ENCODE data around the gene JAG2.

The JAG2 gene

GRCh38 chr14:105168496-105168978, at the start of gene JAG2:
Gene JAG2, minus strand, starts transcription at chr14:105168776. Its CDS starts 356 bp downstream, at chr14:105168420.
- no peak within 1 kb of the TSS for H3K27ac ChIP-seq (ENCODE audit: low read depth, low read length)
- no peaks in the 10 kb centered on the region for H3K9me3 ChIP-seq (ENCODE audit: control insufficient read depth in 1 of 2, low read length in 2 of 2)
- H3K4me1 ChIP-seq (ENCODE audit: control insufficient read depth in 1 of 2, insufficient read depth in 2 of 2, low read length in 2 of 2): peaks cover 0 to 12% of the 10 kb centered on the region in 2 donors
- no peaks in the 10 kb centered on the region for H3K36me3 ChIP-seq (ENCODE audit: control insufficient read depth in 1 of 2, insufficient read depth in 2 of 2, low read length in 2 of 2)
- H3K4me3 ChIP-seq (ENCODE audit: low read depth in 1 of 2, low read length in 2 of 2): peak within 1 kb of the TSS in 1 of 2 donors; percentile 61
- H3K9ac ChIP-seq (ENCODE audit: low read depth in 1 of 2, low read length in 2 of 2): no peak within 1 kb of the TSS
- H3K27me3 ChIP-seq (ENCODE audit: control insufficient read depth in 1 of 2, insufficient read depth in 2 of 2, low read length in 2 of 2): peaks cover 4 to 34% of the 10 kb centered on the region in 2 donors

DNA sequence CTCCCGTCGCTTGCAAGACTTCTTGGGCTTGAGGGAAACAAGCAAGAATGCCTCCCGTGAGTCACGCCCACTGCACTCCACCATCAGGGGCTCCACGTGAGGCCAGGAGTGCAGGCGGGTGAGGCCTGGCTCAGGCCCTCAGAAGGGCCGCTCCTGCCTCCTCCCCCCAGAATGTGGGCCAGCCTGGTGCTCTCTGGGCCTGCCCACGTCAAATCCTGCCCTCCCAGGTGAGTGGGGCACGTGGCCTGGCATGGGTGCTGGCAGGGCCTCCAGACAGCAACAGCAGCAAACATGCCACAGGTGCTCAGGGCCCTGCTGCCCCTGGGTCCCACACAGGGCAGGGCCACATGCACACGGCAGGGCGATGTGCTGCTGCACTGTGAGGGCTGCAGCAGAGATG, 49.2 kb upstream of the JAG2 start:
- H3K36me3 ChIP-seq (ENCODE audit: control insufficient read depth in 1 of 2, insufficient read depth in 2 of 2, low read length in 2 of 2): peaks cover 3 to 71% of the 10 kb centered on the region in 2 donors
- no peaks in the 10 kb centered on the region for H3K27me3 ChIP-seq (ENCODE audit: control insufficient read depth in 1 of 2, insufficient read depth in 2 of 2, low read length in 2 of 2)
- no peaks in the 10 kb centered on the region for H3K4me1 ChIP-seq (ENCODE audit: control insufficient read depth in 1 of 2, insufficient read depth in 2 of 2, low read length in 2 of 2)
- no peak overlapping the region for H3K4me3 ChIP-seq (ENCODE audit: low read depth in 1 of 2, low read length in 2 of 2)
- no peak overlapping the region for H3K9ac ChIP-seq (ENCODE audit: low read depth in 1 of 2, low read length in 2 of 2)
- no peaks in the 10 kb centered on the region for H3K9me3 ChIP-seq (ENCODE audit: control insufficient read depth in 1 of 2, low read length in 2 of 2)
- H3K27ac ChIP-seq (ENCODE audit: low read depth, low read length): no peak overlapping the region

GRCh38 chr14:105216490-105217247, 48.1 kb upstream of the JAG2 start:
- no peaks in the 10 kb centered on the region for H3K4me1 ChIP-seq (ENCODE audit: control insufficient read depth in 1 of 2, insufficient read depth in 2 of 2, low read length in 2 of 2)
- H3K4me3 ChIP-seq (ENCODE audit: low read depth in 1 of 2, low read length in 2 of 2): no peak overlapping the region
- no peak overlapping the region for H3K27ac ChIP-seq (ENCODE audit: low read depth, low read length)
- H3K9me3 ChIP-seq (ENCODE audit: control insufficient read depth in 1 of 2, low read length in 2 of 2): no peaks in the 10 kb centered on the region
- H3K27me3 ChIP-seq (ENCODE audit: control insufficient read depth in 1 of 2, insufficient read depth in 2 of 2, low read length in 2 of 2): no peaks in the 10 kb centered on the region
- peaks cover 3 to 68% of the 10 kb centered on the region in 2 donors for H3K36me3 ChIP-seq (ENCODE audit: control insufficient read depth in 1 of 2, insufficient read depth in 2 of 2, low read length in 2 of 2)
- no peak overlapping the region for H3K9ac ChIP-seq (ENCODE audit: low read depth in 1 of 2, low read length in 2 of 2)

DNA sequence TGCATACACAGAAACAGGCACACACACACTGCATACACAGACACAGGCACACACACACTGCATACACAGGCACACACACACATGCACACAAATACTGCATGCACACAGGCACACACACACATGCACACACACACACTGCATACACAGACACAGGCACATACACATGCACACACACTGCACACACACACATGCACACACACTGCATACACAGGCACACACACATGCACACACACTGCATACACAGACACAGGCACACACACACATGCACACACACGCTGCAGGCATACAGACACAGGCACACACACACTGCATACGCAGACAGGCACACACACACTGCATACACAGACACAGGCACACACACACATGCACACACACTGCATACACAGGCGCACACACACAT, 47.0 kb upstream of the JAG2 start:
- no peaks in the 10 kb centered on the region for H3K27me3 ChIP-seq (ENCODE audit: control insufficient read depth in 1 of 2, insufficient read depth in 2 of 2, low read length in 2 of 2)
- no peak overlapping the region for H3K27ac ChIP-seq (ENCODE audit: low read depth, low read length)
- H3K4me3 ChIP-seq (ENCODE audit: low read depth in 1 of 2, low read length in 2 of 2): no peak overlapping the region
- no peak overlapping the region for H3K9ac ChIP-seq (ENCODE audit: low read depth in 1 of 2, low read length in 2 of 2)
- H3K4me1 ChIP-seq (ENCODE audit: control insufficient read depth in 1 of 2, insufficient read depth in 2 of 2, low read length in 2 of 2): no peaks in the 10 kb centered on the region
- H3K9me3 ChIP-seq (ENCODE audit: control insufficient read depth in 1 of 2, low read length in 2 of 2): no peaks in the 10 kb centered on the region
- H3K36me3 ChIP-seq (ENCODE audit: control insufficient read depth in 1 of 2, insufficient read depth in 2 of 2, low read length in 2 of 2): peaks cover 3 to 57% of the 10 kb centered on the region in 2 donors

DNA sequence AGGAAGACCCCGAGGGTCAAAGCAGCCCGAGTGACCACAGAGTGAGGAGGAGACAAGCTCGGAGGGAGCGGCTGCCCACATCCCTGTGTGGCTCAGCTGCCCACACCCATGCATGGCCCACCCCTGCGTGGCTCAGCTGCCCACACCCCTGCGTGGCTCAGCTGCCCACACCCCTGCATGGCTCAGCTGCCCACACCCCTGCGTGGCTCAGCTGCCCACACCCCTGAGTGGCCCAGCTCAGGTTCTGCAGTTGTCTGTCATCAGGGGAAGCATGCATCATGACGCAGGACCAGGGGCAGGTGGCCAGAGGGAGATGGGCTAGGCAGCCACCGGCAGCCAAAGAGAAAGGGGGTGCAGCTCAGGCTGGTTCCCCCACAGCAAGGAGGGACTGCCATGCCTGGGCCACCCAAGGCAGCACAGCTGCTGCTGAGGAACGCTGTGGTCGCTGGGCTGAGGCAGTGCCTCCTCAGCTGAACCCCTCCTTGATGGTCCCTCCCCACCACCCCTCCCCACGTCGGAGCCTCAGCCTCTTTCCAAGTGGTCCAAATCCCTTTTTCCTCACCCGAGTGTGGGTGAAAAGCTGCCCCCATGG, 45.8 kb upstream of the JAG2 start:
- Histone ChIP-seq H3K4me3 (ENCODE audit: low read depth in 1 of 2, low read length in 2 of 2) (no peak overlapping the region), H3K4me1 (ENCODE audit: control insufficient read depth in 1 of 2, insufficient read depth in 2 of 2, low read length in 2 of 2) (no peaks in the 10 kb centered on the region), H3K36me3 (ENCODE audit: control insufficient read depth in 1 of 2, insufficient read depth in 2 of 2, low read length in 2 of 2) (peaks cover 3 to 51% of the 10 kb centered on the region in 2 donors), H3K9ac (ENCODE audit: low read depth in 1 of 2, low read length in 2 of 2) (no peak overlapping the region), H3K27ac (ENCODE audit: low read depth, low read length) (no peak overlapping the region), H3K9me3 (ENCODE audit: control insufficient read depth in 1 of 2, low read length in 2 of 2) (no peaks in the 10 kb centered on the region), H3K27me3 (ENCODE audit: control insufficient read depth in 1 of 2, insufficient read depth in 2 of 2, low read length in 2 of 2) (no peaks in the 10 kb centered on the region)

DNA sequence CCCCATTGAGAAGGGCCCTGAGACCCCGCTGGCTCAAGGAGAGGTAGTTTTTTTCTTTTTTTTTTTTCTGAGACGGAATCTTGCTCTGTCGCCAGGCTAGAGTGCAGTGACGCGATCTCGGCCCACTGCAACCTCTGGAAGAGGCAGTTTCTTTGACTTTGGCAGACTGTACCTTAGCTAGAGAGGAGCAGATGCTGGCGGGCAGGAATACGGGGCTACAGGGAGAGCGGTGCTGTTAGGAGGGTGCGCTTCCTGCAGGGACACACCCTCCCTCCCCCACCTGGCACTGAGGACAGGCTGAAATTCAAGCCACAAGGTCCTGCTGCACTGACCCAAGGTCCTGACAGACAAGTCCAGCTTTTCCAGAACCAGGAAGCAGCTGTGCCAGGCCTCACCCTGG, 44.8 kb upstream of the JAG2 start:
- Histone ChIP-seq H3K4me1 (ENCODE audit: control insufficient read depth in 1 of 2, insufficient read depth in 2 of 2, low read length in 2 of 2) (no peaks in the 10 kb centered on the region), H3K36me3 (ENCODE audit: control insufficient read depth in 1 of 2, insufficient read depth in 2 of 2, low read length in 2 of 2) (peaks cover 3 to 41% of the 10 kb centered on the region in 2 donors), H3K4me3 (ENCODE audit: low read depth in 1 of 2, low read length in 2 of 2) (no peak overlapping the region), H3K27ac (ENCODE audit: low read depth, low read length) (no peak overlapping the region), H3K9ac (ENCODE audit: low read depth in 1 of 2, low read length in 2 of 2) (no peak overlapping the region), H3K27me3 (ENCODE audit: control insufficient read depth in 1 of 2, insufficient read depth in 2 of 2, low read length in 2 of 2) (no peaks in the 10 kb centered on the region), H3K9me3 (ENCODE audit: control insufficient read depth in 1 of 2, low read length in 2 of 2) (no peaks in the 10 kb centered on the region)

GRCh38 chr14:105212541-105213300, 44.1 kb upstream of the JAG2 start:
- Histone ChIP-seq H3K27ac (ENCODE audit: low read depth, low read length) (no peak overlapping the region), H3K9me3 (ENCODE audit: control insufficient read depth in 1 of 2, low read length in 2 of 2) (no peaks in the 10 kb centered on the region), H3K36me3 (ENCODE audit: control insufficient read depth in 1 of 2, insufficient read depth in 2 of 2, low read length in 2 of 2) (peaks cover 0 to 35% of the 10 kb centered on the region in 2 donors), H3K27me3 (ENCODE audit: control insufficient read depth in 1 of 2, insufficient read depth in 2 of 2, low read length in 2 of 2) (no peaks in the 10 kb centered on the region), H3K4me3 (ENCODE audit: low read depth in 1 of 2, low read length in 2 of 2) (no peak overlapping the region), H3K4me1 (ENCODE audit: control insufficient read depth in 1 of 2, insufficient read depth in 2 of 2, low read length in 2 of 2) (no peaks in the 10 kb centered on the region), H3K9ac (ENCODE audit: low read depth in 1 of 2, low read length in 2 of 2) (no peak overlapping the region)

DNA sequence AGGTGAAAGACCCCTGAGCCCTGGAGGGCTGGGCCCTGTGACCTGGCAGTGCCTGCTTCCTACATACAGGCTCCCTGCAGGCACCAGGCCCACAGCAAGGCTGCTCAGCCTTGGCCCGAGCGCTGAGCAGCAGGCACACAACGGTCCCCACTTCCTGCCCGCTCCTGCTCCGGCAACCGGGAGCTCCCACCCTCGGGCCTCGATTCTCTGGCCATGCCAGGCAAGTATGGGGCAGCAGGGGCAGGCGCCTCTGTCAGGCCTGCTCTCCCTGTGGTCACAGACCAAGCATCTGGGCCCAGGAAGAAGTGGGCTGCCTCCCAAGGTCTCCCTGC, 43.1 kb upstream of the JAG2 start:
- no peaks in the 10 kb centered on the region for H3K27me3 ChIP-seq (ENCODE audit: control insufficient read depth in 1 of 2, insufficient read depth in 2 of 2, low read length in 2 of 2)
- H3K9me3 ChIP-seq (ENCODE audit: control insufficient read depth in 1 of 2, low read length in 2 of 2): no peaks in the 10 kb centered on the region
- no peak overlapping the region for H3K4me3 ChIP-seq (ENCODE audit: low read depth in 1 of 2, low read length in 2 of 2)
- peaks cover 0 to 25% of the 10 kb centered on the region in 2 donors for H3K36me3 ChIP-seq (ENCODE audit: control insufficient read depth in 1 of 2, insufficient read depth in 2 of 2, low read length in 2 of 2)
- H3K27ac ChIP-seq (ENCODE audit: low read depth, low read length): no peak overlapping the region
- H3K9ac ChIP-seq (ENCODE audit: low read depth in 1 of 2, low read length in 2 of 2): no peak overlapping the region
- no peaks in the 10 kb centered on the region for H3K4me1 ChIP-seq (ENCODE audit: control insufficient read depth in 1 of 2, insufficient read depth in 2 of 2, low read length in 2 of 2)

DNA sequence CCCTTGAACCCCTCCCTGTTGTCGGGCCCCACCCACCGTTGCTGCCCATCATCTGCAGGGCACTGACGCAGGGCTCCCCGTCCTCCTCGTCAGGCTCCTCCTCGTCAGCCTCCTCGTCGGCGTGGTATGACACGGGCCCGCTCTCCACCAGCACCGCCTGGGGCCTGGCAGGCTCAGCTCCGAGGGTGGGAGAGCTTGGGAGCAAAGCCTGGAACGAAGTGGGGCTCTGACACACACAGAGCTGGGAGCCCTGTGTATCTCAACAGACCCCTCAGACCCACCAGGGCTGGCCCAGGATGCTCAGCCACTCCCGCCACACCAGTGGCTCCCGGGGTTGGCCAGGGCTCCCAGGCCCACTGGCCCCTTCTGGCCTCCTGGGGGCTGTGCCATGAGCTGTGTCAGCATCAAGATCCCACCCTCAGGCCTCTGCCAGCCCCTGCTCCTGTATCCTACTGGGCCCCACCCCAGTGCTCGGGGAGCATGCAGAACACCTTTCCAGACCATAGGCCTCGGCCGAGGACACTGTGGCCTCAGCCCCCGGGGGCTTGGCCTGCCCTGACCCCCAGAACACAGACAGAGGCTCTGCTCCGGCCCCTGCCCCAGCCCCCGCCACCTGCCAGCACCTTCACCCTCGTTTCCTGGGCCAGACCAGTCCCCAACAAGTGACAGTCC, 42.6 kb upstream of the JAG2 start:
- Histone ChIP-seq H3K36me3 (ENCODE audit: control insufficient read depth in 1 of 2, insufficient read depth in 2 of 2, low read length in 2 of 2) (peaks cover 0 to 22% of the 10 kb centered on the region in 2 donors), H3K4me3 (ENCODE audit: low read depth in 1 of 2, low read length in 2 of 2) (no peak overlapping the region), H3K27ac (ENCODE audit: low read depth, low read length) (no peak overlapping the region)

More for the DNA sequence above, 42.6 kb upstream of the JAG2 start:
- no peak overlapping the region for H3K9ac ChIP-seq (ENCODE audit: low read depth in 1 of 2, low read length in 2 of 2)
- H3K4me1 ChIP-seq (ENCODE audit: control insufficient read depth in 1 of 2, insufficient read depth in 2 of 2, low read length in 2 of 2): no peaks in the 10 kb centered on the region
- no peaks in the 10 kb centered on the region for H3K9me3 ChIP-seq (ENCODE audit: control insufficient read depth in 1 of 2, low read length in 2 of 2)
- no peaks in the 10 kb centered on the region for H3K27me3 ChIP-seq (ENCODE audit: control insufficient read depth in 1 of 2, insufficient read depth in 2 of 2, low read length in 2 of 2)

Data from duodenal mucosa (tissue), 2 donors.